Inferior parietal cortex (tissue), 1 donor: Measurements from ENCODE around the gene SPTBN4.
"Not testable (repeated sequence)": the region's sequence is repeated elsewhere in the genome, so short reads cannot be mapped to it uniquely, and the experiment has no call there.

Experiments used
- DNase-seq: peaks from one replicate; pipeline ENCODE4 v3.0.0-alpha.2; 2016; ENCODE audit errors: extremely low spot score

SPTBN4 gene

GRCh38 chr19:40465025-40465556 is 1.7 kb upstream of the SPTBN4 start:
- peak; percentile 30 for DNase-seq

GRCh38 chr19:40465557-40466218 is 1.1 kb upstream of the SPTBN4 start, which contains the start of gene BLVRB:
Gene BLVRB, minus strand, starts transcription at chr19:40465745. Its CDS starts 57 bp downstream, at chr19:40465688.
- peak; percentile 99 for DNase-seq

GRCh38 chr19:40466219-40466984 is 399 bp upstream of the SPTBN4 start:
- DNase-seq, result peak; percentile 29

- DNase-seq, result no peak
Measured at GRCh38 chr19:40469011-40469410, 2.2 kb downstream of the SPTBN4 start.

- no peak for DNase-seq
Measured at GRCh38 chr19:40471111-40471510, 4.3 kb downstream of the SPTBN4 start.

GRCh38 chr19:40472516-40472915 is 5.7 kb downstream of the SPTBN4 start:
- DNase-seq, result no peak

- no peak for DNase-seq
Measured at GRCh38 chr19:40474737-40475136, 7.9 kb downstream of the SPTBN4 start.

GRCh38 chr19:40475878-40476644 is 9.3 kb downstream of the SPTBN4 start:
- DNase-seq, result not testable (repeated sequence)

GRCh38 chr19:40486017-40486416 is 19.2 kb downstream of the SPTBN4 start:
- no peak for DNase-seq

- no peak for DNase-seq
Measured at GRCh38 chr19:40489882-40490230, 23.1 kb downstream of the SPTBN4 start.

GRCh38 chr19:40492274-40492673 is 25.5 kb downstream of the SPTBN4 start:
- DNase-seq, result no peak

- DNase-seq, result no peak
Measured at GRCh38 chr19:40493778-40494177, 27.0 kb downstream of the SPTBN4 start.

- no peak for DNase-seq
Measured at GRCh38 chr19:40494191-40494838, 27.5 kb downstream of the SPTBN4 start.

GRCh38 chr19:40497214-40497613 is 30.4 kb downstream of the SPTBN4 start:
- DNase-seq, result no peak

- no peak for DNase-seq
Measured at GRCh38 chr19:40499320-40499719, 32.5 kb downstream of the SPTBN4 start.

- DNase-seq, result not testable (repeated sequence)
Measured at GRCh38 chr19:40500678-40501530, 34.1 kb downstream of the SPTBN4 start.

- no peak for DNase-seq
Measured at GRCh38 chr19:40501599-40501998, 34.8 kb downstream of the SPTBN4 start.

GRCh38 chr19:40502081-40502480 is 35.3 kb downstream of the SPTBN4 start:
- no peak for DNase-seq

GRCh38 chr19:40502647-40503319 is 36.0 kb downstream of the SPTBN4 start:
- no peak for DNase-seq

GRCh38 chr19:40503320-40503695 is 36.5 kb downstream of the SPTBN4 start:
- DNase-seq, result no peak
